GM23338 (cell line): ENCODE results near the gene HIVEP3. TPM values are rescaled to one million over a fixed set of nuclear protein-coding genes. Genes with fewer than 3 reads are reported as not detected.

ENCODE experiments used
- ATAC-seq: fragments of 200-7000 bp; cut with Tn5 transposase; 3 replicates; pipeline ENCODE4 v1.9.1; 2020
- DNase-seq: peaks from one replicate; pipeline ENCODE4 v3.0.0-alpha.2; 2015; ENCODE audit warnings: low spot score
- H2AFZ ChIP-seq: fragments of 200-600 bp; sonication (generic); 2 replicates; pipeline ENCODE4 v1.8.0; 2016; ENCODE audit warnings: antibody characterized with exemption, mild to moderate bottlenecking, moderate library complexity
- H3F3A ChIP-seq: fragments of 200-600 bp; sonication (generic); replicated peaks from 2 replicates; pipeline ENCODE4 v1.8.0; 2017; ENCODE audit warnings: antibody characterized with exemption, mixed run types, low read depth
- H3K27ac ChIP-seq: fragments of 200-600 bp; sonication (generic); 2 replicates; pipeline ENCODE4 v1.6.1; 2016; ENCODE audit warnings: low read depth
- H3K27me3 ChIP-seq: fragments of 200-600 bp; sonication (generic); 2 replicates; pipeline ENCODE4 v1.8.0; 2016; ENCODE audit warnings: mild to moderate bottlenecking, mixed run types, moderate library complexity; ENCODE audit not compliant: insufficient read depth
- H3K36me3 ChIP-seq: fragments of 200-600 bp; sonication (generic); 2 replicates; pipeline ENCODE4 v1.8.0; 2016; ENCODE audit warnings: mild to moderate bottlenecking; ENCODE audit not compliant: insufficient read depth
- H3K4me1 ChIP-seq: fragments of 200-600 bp; sonication (generic); 2 replicates; pipeline ENCODE4 v1.8.0; 2016; ENCODE audit warnings: mild to moderate bottlenecking, moderate library complexity; ENCODE audit not compliant: insufficient read depth
- H3K4me2 ChIP-seq: fragments of 200-600 bp; sonication (generic); 2 replicates; pipeline ENCODE4 v1.7.1; 2017; ENCODE audit warnings: mixed run types
- H3K4me3 ChIP-seq: fragments of 200-600 bp; sonication (generic); 2 replicates; pipeline ENCODE4 v1.6.1; 2016; ENCODE audit warnings: mixed run types
- H3K79me2 ChIP-seq: fragments of 200-600 bp; sonication (generic); replicated peaks from 2 replicates; pipeline ENCODE4 v1.8.0; 2017; ENCODE audit warnings: mild to moderate bottlenecking; ENCODE audit not compliant: insufficient read depth
- H3K9me2 ChIP-seq: fragments of 200-600 bp; sonication (generic); 2 replicates; pipeline ENCODE4 v1.8.0; 2017; ENCODE audit not compliant: insufficient read depth
- H4K20me1 ChIP-seq: fragments of 200-600 bp; sonication (generic); replicated peaks from 2 replicates; pipeline ENCODE4 v1.8.0; 2017; ENCODE audit warnings: mild to moderate bottlenecking; ENCODE audit not compliant: insufficient read depth
- H3K27ac Mint-ChIP-seq: 2 replicates; pipeline ENCODE4 v1.8.0; 2020; ENCODE audit warnings: inconsistent platforms, mild to moderate bottlenecking, moderate library complexity, mixed read lengths
- H3K27me3 Mint-ChIP-seq: 3 replicates; pipeline ENCODE4 v1.8.0; 2022; ENCODE audit warnings: low read depth, mild to moderate bottlenecking, moderate library complexity, mixed read lengths, inconsistent platforms; ENCODE audit not compliant: insufficient read depth, poor library complexity
- H3K36me3 Mint-ChIP-seq: 3 replicates; pipeline ENCODE4 v1.8.0; 2021; ENCODE audit warnings: low read depth, mild to moderate bottlenecking, inconsistent platforms, moderate library complexity, mixed read lengths
- H3K4me1 Mint-ChIP-seq: 3 replicates; pipeline ENCODE4 v1.8.0; 2020; ENCODE audit warnings: mild to moderate bottlenecking, inconsistent platforms, mixed read lengths
- H3K4me3 Mint-ChIP-seq: 3 replicates; pipeline ENCODE4 v1.8.0; 2021; ENCODE audit warnings: moderate library complexity, mild to moderate bottlenecking, inconsistent platforms, mixed read lengths
- H3K9me3 Mint-ChIP-seq: 3 replicates; pipeline ENCODE4 v1.8.0; 2020; ENCODE audit warnings: moderate library complexity, mild to moderate bottlenecking, inconsistent platforms, mixed read lengths
- CREB1 ChIP-seq: fragments of 250-450 bp; sonication (Bioruptor Pico); IDR thresholded peaks from 2 replicates; pipeline ENCODE4 v1.5.0; 2020; ENCODE audit warnings: low read depth, mild to moderate bottlenecking, moderate library complexity
- EZH2phosphoT487 ChIP-seq: fragments of 200-600 bp; sonication (generic); IDR thresholded peaks from one replicate; pipeline ENCODE4 v1.8.1; 2018; ENCODE audit warnings: antibody characterized with exemption; ENCODE audit not compliant: unreplicated experiment
- NANOG ChIP-seq: IDR thresholded peaks from 2 replicates; pipeline ENCODE4 v1.6.1; 2016; ENCODE audit warnings: antibody characterized with exemption, borderline replicate concordance
- POLR2AphosphoS5 ChIP-seq: IDR thresholded peaks from 2 replicates; pipeline ENCODE4 v1.6.1; 2016; ENCODE audit warnings: antibody characterized with exemption, low read depth
- ZNF114 ChIP-seq: fragments of 250-450 bp; sonication (Bioruptor Pico); IDR thresholded peaks from 2 replicates; pipeline ENCODE4 v1.5.0; 2020; ENCODE audit warnings: mild to moderate bottlenecking, moderate library complexity
- ZNF462 ChIP-seq: fragments of 250-450 bp; sonication (Bioruptor Pico); IDR thresholded peaks from 2 replicates; pipeline ENCODE4 v1.5.0; 2020; ENCODE audit warnings: mild to moderate bottlenecking, moderate library complexity
- polyA plus RNA-seq: library from polyadenylated mRNA; unstranded; fragments of >200 nt; fragmentation: Nextera tagmentation; extraction: Ambion mirVana; gene quantifications from 2 replicates; pipeline ENCODE4 v1.2.1, GENCODE V29; 2016
- total RNA-seq: library from RNA; depleted of rRNA; stranded (reverse); fragments of >200 nt; shearing (Covaris generic); gene quantifications from 2 replicates; pipeline ENCODE4 v1.2.3, GENCODE V29; 2014
- TF ChIP-seq, protein P1 (sequence below): IDR thresholded peaks from one replicate; pipeline ENCODE4 v1.6.1; 2018; ENCODE audit warnings: antibody characterized with exemption; ENCODE audit not compliant: unreplicated experiment
- TF ChIP-seq, protein P2 (sequence below), 2 experiments: fragments of 200-600 bp in 1 of 2; sonication (generic) in 1 of 2; conservative IDR thresholded peaks; 2 replicates each; pipeline versions ENCODE4 v1.5.1 to v1.6.1; 2016 to 2017; ENCODE audit warnings: antibody characterized with exemption in 2 of 2, low read depth in 2 of 2, mild to moderate bottlenecking in 2 of 2, moderate library complexity in 1 of 2

Gene HIVEP3
- total and polyA plus RNA-seq, 2 experiments from 2014 or later: 0.14 to 0.24 TPM

DNA sequence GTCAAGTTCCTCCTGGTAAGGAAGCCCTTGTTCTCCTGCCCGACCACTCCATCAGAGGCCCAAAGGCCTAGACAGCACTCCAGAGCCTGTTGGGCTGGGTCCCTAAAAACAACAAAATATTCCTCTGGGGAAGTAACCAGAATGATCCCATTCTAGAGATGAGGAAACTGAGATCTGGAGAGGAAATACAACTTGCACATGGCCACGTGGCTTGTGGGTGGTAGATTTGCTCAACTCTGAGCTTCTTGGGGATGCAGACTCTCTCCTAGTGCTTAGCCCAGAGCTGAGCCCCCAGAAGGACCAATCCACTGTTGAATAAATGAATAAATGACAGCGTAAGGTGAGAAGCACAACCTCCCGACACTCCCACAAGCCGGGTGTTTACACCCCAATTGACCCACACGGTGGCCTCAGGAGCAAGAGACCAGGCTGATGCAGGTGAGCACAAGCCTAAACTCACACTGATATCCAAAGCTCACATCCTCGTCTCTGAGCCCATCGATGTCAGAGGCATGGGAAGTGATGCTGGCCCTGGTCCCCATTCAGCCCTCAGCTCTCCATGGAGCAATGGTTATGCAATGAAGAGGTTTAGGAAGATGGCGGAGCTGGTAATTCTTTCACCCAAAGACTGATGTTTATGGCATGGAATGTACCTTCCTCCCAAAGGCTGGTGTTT is 261.8 kb downstream of the HIVEP3 start (continued):
- TF ChIP-seq ZNF462 (CRISPR knock-in tag) (no peak), ZNF114 (CRISPR knock-in tag) (no peak), CREB1 (no peak), EZH2phosphoT487 (no peak), NANOG (no peak)

GRCh38 chr1:41656068-41656467 is 262.7 kb downstream of the HIVEP3 start:
- Histone ChIP-seq H3K4me1 (peaks cover 6% of the 10 kb centered on the region; the same call in 1 of the 2 replicates), H3K79me2 (no peaks in the 10 kb centered on the region), H3K27ac (no peak overlapping the region), H3K4me3 (no peak overlapping the region), H3K27me3 (peaks cover 21% of the 10 kb centered on the region), H3F3A (no peaks in the 10 kb centered on the region), H3K36me3 (no peaks in the 10 kb centered on the region), H3K4me2 (no peak overlapping the region), H4K20me1 (peaks cover 6% of the 10 kb centered on the region; the same call in 1 of the 2 replicates), H3K9me2 (no peaks in the 10 kb centered on the region; the same call in 1 of the 2 replicates), H2AFZ (no peak overlapping the region)
- Mint-ChIP-seq H3K4me3 (no peak overlapping the region), H3K27me3 (peaks cover 19% of the 10 kb centered on the region), H3K4me1 (peaks cover 14% of the 10 kb centered on the region), H3K36me3 (no peaks in the 10 kb centered on the region), H3K27ac (no peak overlapping the region), H3K9me3 (no peaks in the 10 kb centered on the region)
- ATAC-seq (peak; percentile 58), DNase-seq (no peak)
- no peak for TF ChIP-seq CREB1
- no peak for TF ChIP-seq POLR2AphosphoS5
- no peak for TF ChIP-seq NANOG
- TF ChIP-seq, protein P1, sequence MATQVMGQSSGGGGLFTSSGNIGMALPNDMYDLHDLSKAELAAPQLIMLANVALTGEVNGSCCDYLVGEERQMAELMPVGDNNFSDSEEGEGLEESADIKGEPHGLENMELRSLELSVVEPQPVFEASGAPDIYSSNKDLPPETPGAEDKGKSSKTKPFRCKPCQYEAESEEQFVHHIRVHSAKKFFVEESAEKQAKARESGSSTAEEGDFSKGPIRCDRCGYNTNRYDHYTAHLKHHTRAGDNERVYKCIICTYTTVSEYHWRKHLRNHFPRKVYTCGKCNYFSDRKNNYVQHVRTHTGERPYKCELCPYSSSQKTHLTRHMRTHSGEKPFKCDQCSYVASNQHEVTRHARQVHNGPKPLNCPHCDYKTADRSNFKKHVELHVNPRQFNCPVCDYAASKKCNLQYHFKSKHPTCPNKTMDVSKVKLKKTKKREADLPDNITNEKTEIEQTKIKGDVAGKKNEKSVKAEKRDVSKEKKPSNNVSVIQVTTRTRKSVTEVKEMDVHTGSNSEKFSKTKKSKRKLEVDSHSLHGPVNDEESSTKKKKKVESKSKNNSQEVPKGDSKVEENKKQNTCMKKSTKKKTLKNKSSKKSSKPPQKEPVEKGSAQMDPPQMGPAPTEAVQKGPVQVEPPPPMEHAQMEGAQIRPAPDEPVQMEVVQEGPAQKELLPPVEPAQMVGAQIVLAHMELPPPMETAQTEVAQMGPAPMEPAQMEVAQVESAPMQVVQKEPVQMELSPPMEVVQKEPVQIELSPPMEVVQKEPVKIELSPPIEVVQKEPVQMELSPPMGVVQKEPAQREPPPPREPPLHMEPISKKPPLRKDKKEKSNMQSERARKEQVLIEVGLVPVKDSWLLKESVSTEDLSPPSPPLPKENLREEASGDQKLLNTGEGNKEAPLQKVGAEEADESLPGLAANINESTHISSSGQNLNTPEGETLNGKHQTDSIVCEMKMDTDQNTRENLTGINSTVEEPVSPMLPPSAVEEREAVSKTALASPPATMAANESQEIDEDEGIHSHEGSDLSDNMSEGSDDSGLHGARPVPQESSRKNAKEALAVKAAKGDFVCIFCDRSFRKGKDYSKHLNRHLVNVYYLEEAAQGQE: no peak
- no peak for TF ChIP-seq ZNF114 (CRISPR knock-in tag)
- TF ChIP-seq, protein P2, sequence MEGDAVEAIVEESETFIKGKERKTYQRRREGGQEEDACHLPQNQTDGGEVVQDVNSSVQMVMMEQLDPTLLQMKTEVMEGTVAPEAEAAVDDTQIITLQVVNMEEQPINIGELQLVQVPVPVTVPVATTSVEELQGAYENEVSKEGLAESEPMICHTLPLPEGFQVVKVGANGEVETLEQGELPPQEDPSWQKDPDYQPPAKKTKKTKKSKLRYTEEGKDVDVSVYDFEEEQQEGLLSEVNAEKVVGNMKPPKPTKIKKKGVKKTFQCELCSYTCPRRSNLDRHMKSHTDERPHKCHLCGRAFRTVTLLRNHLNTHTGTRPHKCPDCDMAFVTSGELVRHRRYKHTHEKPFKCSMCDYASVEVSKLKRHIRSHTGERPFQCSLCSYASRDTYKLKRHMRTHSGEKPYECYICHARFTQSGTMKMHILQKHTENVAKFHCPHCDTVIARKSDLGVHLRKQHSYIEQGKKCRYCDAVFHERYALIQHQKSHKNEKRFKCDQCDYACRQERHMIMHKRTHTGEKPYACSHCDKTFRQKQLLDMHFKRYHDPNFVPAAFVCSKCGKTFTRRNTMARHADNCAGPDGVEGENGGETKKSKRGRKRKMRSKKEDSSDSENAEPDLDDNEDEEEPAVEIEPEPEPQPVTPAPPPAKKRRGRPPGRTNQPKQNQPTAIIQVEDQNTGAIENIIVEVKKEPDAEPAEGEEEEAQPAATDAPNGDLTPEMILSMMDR (conservative IDR thresholded peaks at IDR 0.05; ENCODE audit: low read depth in 2 of 2): no peak
